Prostate gland (tissue), 2 donors: ENCODE results near the gene C3orf38. TPM values are rescaled to one million over a fixed set of nuclear protein-coding genes. Genes with fewer than 3 reads are reported as not detected.
A peak's percentile ranks its signal among the peaks of the same experiment; 100 is the strongest.
"Not testable (repeated sequence)": the region's sequence is repeated elsewhere in the genome, so short reads cannot be mapped to it uniquely, and the experiment has no call there.

ENCODE experiments used
- DNase-seq: peaks from one replicate; pipeline ENCODE4 v3.0.0-alpha.2; 2019; ENCODE audit warnings: low spot score
- H3K27ac ChIP-seq, 2 donors: fragments of 200-600 bp; sonication (generic); 2 replicates each; pipeline ENCODE4 v1.5.1; 2017 to 2019
- H3K27me3 ChIP-seq: fragments of 200-600 bp; sonication (generic); replicated peaks from 2 replicates; pipeline ENCODE4 v1.5.1; 2019; ENCODE audit not compliant: insufficient read depth
- H3K36me3 ChIP-seq, 2 donors: fragments of 200-600 bp; sonication (generic); 1 replicate in 1 of 2; 2 replicates in 1 of 2; pipeline versions ENCODE4 v1.5.1 to v1.8.1; 2017 to 2019
- H3K4me1 ChIP-seq: fragments of 200-600 bp; sonication (generic); replicated peaks from 2 replicates; pipeline ENCODE4 v1.5.1; 2019
- H3K4me3 ChIP-seq, 2 donors: fragments of 200-600 bp; sonication (generic); 2 replicates each; pipeline ENCODE4 v1.5.1; 2017 to 2019
- H3K9me3 ChIP-seq: fragments of 200-600 bp; sonication (generic); 2 replicates; pipeline ENCODE4 v1.5.1; 2017
- CTCF ChIP-seq, 4 experiments: fragments of 200-600 bp in 2 of 4; fragments of 450-650 bp in 2 of 4; sonication (generic) in 2 of 4; IDR thresholded peaks; 1 replicate in 3 of 4; 2 replicates in 1 of 4; pipeline ENCODE4 v1.5.1; 2016 to 2019; ENCODE audit warnings: antibody characterized with exemption in 4 of 4, mild to moderate bottlenecking in 2 of 4, moderate library complexity in 2 of 4
- POLR2A ChIP-seq: fragments of 450-650 bp; IDR thresholded peaks from one replicate; pipeline ENCODE4 v1.6.1; 2016; ENCODE audit warnings: antibody characterized with exemption, mild to moderate bottlenecking
- POLR2AphosphoS5 ChIP-seq: sonication (generic); formaldehyde crosslinking; IDR thresholded peaks from one replicate; pipeline ENCODE4 v1.6.1; 2017; ENCODE audit warnings: antibody characterized with exemption
- WGBS: methylation state at CpG from one replicate; pipeline ENCODE4 v1.1.5; 2018; 5-methylcytosine and 5-hydroxymethylcytosine counted together
- intact Hi-C: fragments of 100-400 bp; cut with DNase I; formaldehyde crosslinking; loops from one replicate; pipeline ENCODE4 v1.14.2; 2022
- total RNA-seq, 2 donors: library from RNA; depleted of rRNA; stranded (reverse); fragments of >200 nt; gene quantifications; one replicate each; pipeline ENCODE4 v1.1.0, GENCODE V29; 2016

Gene C3orf38
- total RNA-seq, 2 donors from 2014 or later: 16.0 to 33.3 TPM

GRCh38 chr3:88113311-88114162 is 36.2 kb upstream of the C3orf38 start:
- Histone ChIP-seq H3K9me3 (no peaks in the 10 kb centered on the region), H3K36me3 (no peaks in the 10 kb centered on the region), H3K27ac (no peak overlapping the region), H3K4me1 (no peaks in the 10 kb centered on the region), H3K27me3 (no peaks in the 10 kb centered on the region), H3K4me3 (no peak overlapping the region)
- 41% methylated on average over 5 of the region's 5 CpGs for WGBS
- TF ChIP-seq CTCF (IDR thresholded peaks at IDR 0.05): peak; percentile 26 to 63 (median 56)
- no peak for TF ChIP-seq POLR2A
- no peak for TF ChIP-seq POLR2AphosphoS5
- DNase-seq: peak; percentile 62
- intact Hi-C loops: loop anchor here (5.0 to 10.0 kb wide), 2 partner anchors 59 to 111 kb away; partner anchors contain the start of genes CGGBP1 and ZNF654

- 91% methylated on average over 3 of the region's 3 CpGs for WGBS
- H3K9me3 ChIP-seq: no peaks in the 10 kb centered on the region
- no peaks in the 10 kb centered on the region for H3K4me1 ChIP-seq
- intact Hi-C loops: loop anchor here (5.0 to 10.0 kb wide), 2 partner anchors 60 to 113 kb away; partner anchors contain the start of genes CGGBP1 and ZNF654
- no peak overlapping the region for H3K4me3 ChIP-seq
- no peak overlapping the region for H3K27ac ChIP-seq
- no peak for DNase-seq
- no peaks in the 10 kb centered on the region for H3K36me3 ChIP-seq
- TF ChIP-seq POLR2A: no peak
- TF ChIP-seq POLR2AphosphoS5: no peak
- TF ChIP-seq CTCF (IDR thresholded peaks at IDR 0.05): no peak
- no peaks in the 10 kb centered on the region for H3K27me3 ChIP-seq
Measured at GRCh38 chr3:88114878-88115549, 34.7 kb upstream of the C3orf38 start.

- no peak for DNase-seq
- Histone ChIP-seq H3K36me3 (no peaks in the 10 kb centered on the region), H3K4me3 (no peak overlapping the region), H3K27me3 (no peaks in the 10 kb centered on the region), H3K27ac (no peak overlapping the region), H3K9me3 (no peaks in the 10 kb centered on the region), H3K4me1 (no peaks in the 10 kb centered on the region)
- 38% methylated on average over 1 of the region's 1 CpG for WGBS
- TF ChIP-seq CTCF (IDR thresholded peaks at IDR 0.05): no peak
- no peak for TF ChIP-seq POLR2A
- no peak for TF ChIP-seq POLR2AphosphoS5
- intact Hi-C loops: loop anchor here (10.0 kb wide), 1 partner anchor 63 kb away; the partner anchor contains the start of genes CGGBP1 and ZNF654
Measured at GRCh38 chr3:88117683-88118082, 32.1 kb upstream of the C3orf38 start.

GRCh38 chr3:88118603-88119002 is 31.2 kb upstream of the C3orf38 start:
- H3K4me3 ChIP-seq, H3K27ac ChIP-seq, H3K27me3 ChIP-seq, DNase-seq, H3K4me1 ChIP-seq, H3K9me3 ChIP-seq, H3K36me3 ChIP-seq: not testable (repeated sequence)
- WGBS: 100% methylated on average over 1 of the region's 2 CpGs
- intact Hi-C loops: loop anchor here (10.0 kb wide), 1 partner anchor 64 kb away; the partner anchor contains the start of genes CGGBP1 and ZNF654

- Histone ChIP-seq H3K27ac (no peak overlapping the region), H3K9me3 (no peaks in the 10 kb centered on the region), H3K27me3 (no peaks in the 10 kb centered on the region), H3K36me3 (no peaks in the 10 kb centered on the region), H3K4me3 (no peak overlapping the region), H3K4me1 (no peaks in the 10 kb centered on the region)
- WGBS: 100% methylated on average over 1 of the region's 1 CpG
- no peak for TF ChIP-seq CTCF (IDR thresholded peaks at IDR 0.05)
- no peak for TF ChIP-seq POLR2AphosphoS5
- TF ChIP-seq POLR2A: no peak
- no peak for DNase-seq
- intact Hi-C loops: no loop called here
Measured at GRCh38 chr3:88123526-88123925, 26.2 kb upstream of the C3orf38 start.
